ENCODE measurements around the gene PRXL2A. TPM values are rescaled to one million over a fixed set of nuclear protein-coding genes. Genes with fewer than 3 reads are reported as not detected.
A peak's percentile ranks its signal among the peaks of the same experiment; 100 is the strongest.

Gene PRXL2A
- total RNA-seq, 2 experiments from 2014 or later: not detected

- Histone ChIP-seq H3K4me2 (ENCODE audit: low read length) (peak overlapping the region; percentile 84), H3K9me3 (ENCODE audit: low read length) (no peaks in the 10 kb centered on the region), H3K4me3 (ENCODE audit: low read depth, low read length, poor library complexity, severe bottlenecking) (peak overlapping the region; percentile 32), H3K27ac (ENCODE audit: low read depth, low read length, poor library complexity, severe bottlenecking) (peak overlapping the region; percentile 93), H2AFZ (ENCODE audit: low read length) (no peak overlapping the region), H3K79me2 (ENCODE audit: insufficient read depth, low read depth, low read length) (peaks cover 96% of the 10 kb centered on the region), H3K36me3 (ENCODE audit: insufficient read depth, low read length) (no peaks in the 10 kb centered on the region), H3K4me1 (ENCODE audit: insufficient read depth, low read length, poor library complexity, severe bottlenecking) (peaks cover 86% of the 10 kb centered on the region), H4K20me1 (ENCODE audit: insufficient read depth, low read length) (peaks cover 12% of the 10 kb centered on the region), H3K9me2 (ENCODE audit: insufficient read depth, low read length) (no peaks in the 10 kb centered on the region)
- DNase-seq (ENCODE audit: low spot score): peak; percentile 82
- POLR2A ChIA-PET: interaction anchor here (0.6 to 3.5 kb wide), 7 partner anchors 10 to 1436 kb away, joined by 3 to 19 read pairs (median 5); no protein-coding TSS in a partner anchor
- no peak for TF ChIP-seq EZH2phosphoT487 (IDR thresholded peaks at IDR 0.05; ENCODE audit: borderline replicate concordance, low read depth, low read length)
- TF ChIP-seq CTCF (conservative IDR thresholded peaks at IDR 0.05; ENCODE audit: low read length): peak; percentile 55; the same call in 1 of the 2 replicates
- intact Hi-C loops (cut with micrococcal nuclease; ENCODE audit: unreplicated experiment): loop anchor here (5.0 kb wide), 2 partner anchors 257 to 272 kb away; no protein-coding TSS in a partner anchor
- CTCF ChIA-PET (ENCODE audit: unreplicated experiment): interaction anchor here (0.6 to 1.6 kb wide), 3 partner anchors 12 to 70 kb away, joined by 3 to 10 read pairs (median 8); no protein-coding TSS in a partner anchor
- BruUV-seq (replicated peaks): no TSS peak
These were observed 50.9 kb downstream of the PRXL2A start for GRCh38 chr10:80459047-80459865.

- Histone ChIP-seq H3K9me3 (ENCODE audit: low read length) (no peaks in the 10 kb centered on the region), H3K27ac (ENCODE audit: low read depth, low read length, poor library complexity, severe bottlenecking) (peak overlapping the region; percentile 93), H3K4me2 (ENCODE audit: low read length) (peak overlapping the region; percentile 84), H4K20me1 (ENCODE audit: insufficient read depth, low read length) (peaks cover 8% of the 10 kb centered on the region; the same call in 1 of the 2 replicates), H3K79me2 (ENCODE audit: insufficient read depth, low read depth, low read length) (peaks cover 100% of the 10 kb centered on the region), H3K9me2 (ENCODE audit: insufficient read depth, low read length) (no peaks in the 10 kb centered on the region), H2AFZ (ENCODE audit: low read length) (no peak overlapping the region), H3K36me3 (ENCODE audit: insufficient read depth, low read length) (no peaks in the 10 kb centered on the region), H3K4me3 (ENCODE audit: low read depth, low read length, poor library complexity, severe bottlenecking) (peak overlapping the region; percentile 28), H3K4me1 (ENCODE audit: insufficient read depth, low read length, poor library complexity, severe bottlenecking) (peaks cover 97% of the 10 kb centered on the region)
- intact Hi-C loops (cut with micrococcal nuclease; ENCODE audit: unreplicated experiment): loop anchor here (10.0 kb wide), 1 partner anchor 1216 kb away; no protein-coding TSS in a partner anchor
- CTCF ChIA-PET (ENCODE audit: unreplicated experiment): interaction anchor here (0.6 kb wide), 1 partner anchor 10 kb away, joined by 4 read pairs; no protein-coding TSS in a partner anchor
- DNase-seq (ENCODE audit: low spot score): no peak
- POLR2A ChIA-PET: interaction anchor here (1.0 to 3.5 kb wide), 3 partner anchors 11 to 31 kb away, joined by 3 to 19 read pairs (median 9); no protein-coding TSS in a partner anchor
- no TSS peak for BruUV-seq (replicated peaks)
- TF ChIP-seq CTCF (conservative IDR thresholded peaks at IDR 0.05; ENCODE audit: low read length) (no peak), EZH2phosphoT487 (IDR thresholded peaks at IDR 0.05; ENCODE audit: borderline replicate concordance, low read depth, low read length) (no peak)
These were observed 52.3 kb downstream of the PRXL2A start for GRCh38 chr10:80460399-80461207.
